ENCODE results near the gene TNPO1.

TNPO1 gene

GRCh38 chr5:72845889-72846288, 29.4 kb downstream of the TNPO1 start:
- no peak for TF ChIP-seq CTCF (IDR thresholded peaks at IDR 0.05; ENCODE audit: low read depth, low read length)
- H3K4me3 ChIP-seq (ENCODE audit: low read depth, low read length): no peak overlapping the region

- H3K4me3 ChIP-seq (ENCODE audit: low read depth, low read length): no peak overlapping the region
- no peak for TF ChIP-seq CTCF (IDR thresholded peaks at IDR 0.05; ENCODE audit: low read depth, low read length)
Measured at GRCh38 chr5:72846483-72846882, 30.0 kb downstream of the TNPO1 start.

- peak overlapping the region; percentile 81 for H3K4me3 ChIP-seq (ENCODE audit: low read depth, low read length)
- no peak for TF ChIP-seq CTCF (IDR thresholded peaks at IDR 0.05; ENCODE audit: low read depth, low read length)
Measured at GRCh38 chr5:72847439-72847838, 31.0 kb downstream of the TNPO1 start.

- peak overlapping the region; percentile 81 for H3K4me3 ChIP-seq (ENCODE audit: low read depth, low read length)
- no peak for TF ChIP-seq CTCF (IDR thresholded peaks at IDR 0.05; ENCODE audit: low read depth, low read length)
Measured at GRCh38 chr5:72847989-72848473, 31.6 kb downstream of the TNPO1 start.

- TF ChIP-seq CTCF (IDR thresholded peaks at IDR 0.05; ENCODE audit: low read depth, low read length): no peak
Measured at GRCh38 chr5:72848474-72849428, 32.3 kb downstream of the TNPO1 start.

GRCh38 chr5:72849546-72849945, 33.1 kb downstream of the TNPO1 start:
- H3K4me3 ChIP-seq (ENCODE audit: low read depth, low read length): peak overlapping the region; percentile 81

More at GRCh38 chr5:72848474-72849428, 32.3 kb downstream of the TNPO1 start:
- H3K4me3 ChIP-seq (ENCODE audit: low read depth, low read length): peak overlapping the region; percentile 81

More at GRCh38 chr5:72849546-72849945, 33.1 kb downstream of the TNPO1 start:
- no peak for TF ChIP-seq CTCF (IDR thresholded peaks at IDR 0.05; ENCODE audit: low read depth, low read length)

Measured in WI38 (cell line).